GM23248 (cell line): ENCODE results near the gene SUCLG1. TPM values are rescaled to one million over a fixed set of nuclear protein-coding genes. Genes with fewer than 3 reads are reported as not detected.
A peak's percentile ranks its signal among the peaks of the same experiment; 100 is the strongest.

ENCODE experiments used
- DNase-seq: peaks from one replicate; pipeline ENCODE4 v3.0.0-alpha.2; 2015
- H2AFZ ChIP-seq: fragments of 200-600 bp; sonication (generic); 2 replicates; pipeline ENCODE4 v1.6.1; 2016; ENCODE audit warnings: antibody characterized with exemption
- H3F3A ChIP-seq: fragments of 200-600 bp; sonication (generic); 2 replicates; pipeline ENCODE4 v1.6.1; 2016; ENCODE audit warnings: mild to moderate bottlenecking, antibody characterized with exemption, mixed run types; ENCODE audit not compliant: insufficient read depth
- H3K27ac ChIP-seq: fragments of 200-600 bp; sonication (generic); 2 replicates; pipeline ENCODE4 v1.5.1; 2016; ENCODE audit warnings: mild to moderate bottlenecking
- H3K27me3 ChIP-seq: fragments of 200-600 bp; sonication (generic); replicated peaks from 2 replicates; pipeline ENCODE4 v1.6.1; 2016; ENCODE audit warnings: mild to moderate bottlenecking; ENCODE audit not compliant: insufficient read depth
- H3K36me3 ChIP-seq: fragments of 200-600 bp; sonication (generic); 2 replicates; pipeline ENCODE4 v1.6.1; 2016; ENCODE audit warnings: low read depth, mild to moderate bottlenecking
- H3K4me1 ChIP-seq: fragments of 200-600 bp; sonication (generic); 2 replicates; pipeline ENCODE4 v1.6.1; 2016; ENCODE audit warnings: mild to moderate bottlenecking; ENCODE audit not compliant: insufficient read depth
- H3K4me2 ChIP-seq: fragments of 200-600 bp; sonication (generic); one replicate; pipeline ENCODE4 v1.6.1; 2016; ENCODE audit warnings: mild to moderate bottlenecking; ENCODE audit not compliant: unreplicated experiment
- H3K4me3 ChIP-seq: fragments of 200-600 bp; sonication (generic); 2 replicates; pipeline ENCODE4 v1.5.1; 2016; ENCODE audit warnings: mild to moderate bottlenecking
- H3K79me2 ChIP-seq: fragments of 200-600 bp; sonication (generic); 2 replicates; pipeline ENCODE4 v1.6.1; 2016; ENCODE audit warnings: mild to moderate bottlenecking; ENCODE audit not compliant: insufficient read depth
- H3K9ac ChIP-seq: fragments of 200-600 bp; sonication (generic); 2 replicates; pipeline ENCODE4 v1.6.1; 2016; ENCODE audit warnings: mild to moderate bottlenecking
- H3K9me2 ChIP-seq: fragments of 200-600 bp; sonication (generic); 2 replicates; pipeline ENCODE4 v1.6.1; 2016; ENCODE audit warnings: mixed run types, mild to moderate bottlenecking, moderate library complexity; ENCODE audit not compliant: insufficient read depth
- H3K9me3 ChIP-seq: fragments of 200-600 bp; sonication (generic); one replicate; pipeline ENCODE4 v1.6.1; 2017; ENCODE audit warnings: low read depth
- H4K20me1 ChIP-seq: fragments of 200-600 bp; sonication (generic); 2 replicates; pipeline ENCODE4 v1.6.0; 2016; ENCODE audit not compliant: insufficient read depth
- EZH2 ChIP-seq: fragments of 200-600 bp; sonication (generic); IDR thresholded peaks from 2 replicates; pipeline ENCODE4 v1.6.1; 2018; ENCODE audit warnings: antibody characterized with exemption, mild to moderate bottlenecking; ENCODE audit not compliant: insufficient read depth, poor library complexity, severe bottlenecking
- EZH2phosphoT487 ChIP-seq: fragments of 200-600 bp; sonication (generic); IDR thresholded peaks from 2 replicates; pipeline ENCODE4 v1.6.1; 2018; ENCODE audit warnings: antibody characterized with exemption, moderate library complexity, mild to moderate bottlenecking, low read depth; ENCODE audit not compliant: insufficient read depth
- WGBS, 2 experiments: methylation state at CpG; one replicate each; pipeline ENCODE4 v1.1.6; 2015 to 2017; ENCODE audit warnings: low lambda C conversion rate in 2 of 2, low coverage in 1 of 2; ENCODE audit errors: missing lambda C conversion rate in 2 of 2; 5-methylcytosine and 5-hydroxymethylcytosine counted together
- in situ Hi-C: fragments of 300-500 bp; cut with MboI; formaldehyde crosslinking; loops from 2 replicates; pipeline ENCODE4 v1.15.0; 2020
- polyA plus RNA-seq: library from polyadenylated mRNA; unstranded; fragments of >200 nt; fragmentation: Nextera tagmentation; extraction: Ambion mirVana; gene quantifications from 2 replicates; pipeline ENCODE4 v1.2.1, GENCODE V29; 2016
- total RNA-seq: library from RNA; depleted of rRNA; stranded (reverse); fragments of >200 nt; shearing (Covaris generic); gene quantifications from 2 replicates; pipeline ENCODE4 v1.2.3, GENCODE V29; 2014

Gene SUCLG1
- total and polyA plus RNA-seq, 2 experiments from 2014 or later: 50.4 to 80.2 TPM

DNA sequence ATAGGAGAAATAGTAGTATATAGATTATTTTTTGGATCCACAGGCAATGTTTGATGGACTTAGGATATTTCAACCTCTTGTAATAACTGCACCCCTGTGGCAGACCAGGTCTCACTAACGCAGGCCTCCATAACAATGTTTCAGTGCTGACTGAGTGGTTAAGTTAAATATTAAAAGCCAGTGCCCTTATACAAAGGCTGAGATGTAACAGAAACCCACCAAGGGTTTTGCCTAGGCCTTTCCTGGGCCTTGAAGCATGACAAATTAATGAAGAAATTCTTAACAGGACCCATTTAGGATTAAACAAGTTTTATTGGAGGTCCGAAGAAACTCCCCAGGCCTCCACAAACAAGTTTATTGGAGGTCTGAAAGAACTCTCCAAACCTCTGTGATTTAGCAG is 1.6 kb upstream of the SUCLG1 start:
- 100% methylated on average over 2 of the region's 2 CpGs for WGBS, 2 experiments
- no peaks in the 10 kb centered on the region for H3F3A ChIP-seq
- no peaks in the 10 kb centered on the region for H3K27me3 ChIP-seq
- H3K27ac ChIP-seq: no peak overlapping the region
- no peak overlapping the region for H3K9ac ChIP-seq
- H4K20me1 ChIP-seq: no peaks in the 10 kb centered on the region
- peaks cover 15% of the 10 kb centered on the region for H3K4me1 ChIP-seq
- no peak overlapping the region for H3K4me2 ChIP-seq
- TF ChIP-seq EZH2phosphoT487 (no peak), EZH2 (no peak)
- no peak overlapping the region for H2AFZ ChIP-seq
- in situ Hi-C loops: no loop called here
- no peaks in the 10 kb centered on the region for H3K36me3 ChIP-seq
- no peaks in the 10 kb centered on the region for H3K9me2 ChIP-seq
- no peak for DNase-seq
- H3K4me3 ChIP-seq: no peak overlapping the region
- H3K79me2 ChIP-seq: peaks cover 35% of the 10 kb centered on the region
- H3K9me3 ChIP-seq: no peaks in the 10 kb centered on the region

DNA sequence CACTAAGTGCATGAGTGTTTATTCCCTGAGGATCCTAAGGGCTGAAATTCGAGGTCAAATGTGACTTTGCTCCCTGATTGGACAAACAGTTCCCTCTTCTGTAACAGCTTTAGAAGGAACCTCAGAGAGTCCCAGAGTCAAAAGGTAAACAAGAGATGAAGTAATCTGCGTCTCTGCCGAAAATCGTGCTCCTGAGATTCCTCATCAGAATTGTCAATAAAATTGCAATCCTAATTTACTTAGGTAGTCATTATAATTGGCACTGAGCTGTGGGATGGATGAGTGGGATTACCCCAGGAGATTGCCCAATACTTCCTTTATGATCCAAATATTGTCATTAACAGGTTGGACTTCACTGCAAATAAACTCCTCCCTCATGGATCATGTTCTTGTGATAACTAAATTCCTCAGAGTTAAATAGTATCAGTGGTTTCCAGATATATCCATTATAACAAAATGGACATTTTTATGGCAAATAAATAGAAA is 907 bp upstream of the SUCLG1 start:
- Histone ChIP-seq H3K4me1 (peaks cover 15% of the 10 kb centered on the region), H2AFZ (peak overlapping the region; percentile 98), H3F3A (no peaks in the 10 kb centered on the region), H3K79me2 (peaks cover 41% of the 10 kb centered on the region), H3K4me3 (peak overlapping the region; percentile 95), H4K20me1 (no peaks in the 10 kb centered on the region), H3K9me3 (no peaks in the 10 kb centered on the region), H3K9me2 (no peaks in the 10 kb centered on the region), H3K9ac (peak overlapping the region; percentile 98), H3K4me2 (peak overlapping the region; percentile 82), H3K36me3 (no peaks in the 10 kb centered on the region), H3K27ac (no peak overlapping the region), H3K27me3 (no peaks in the 10 kb centered on the region)
- WGBS, 2 experiments: 24 to 36% methylated on average over 4 of the region's 4 CpGs
- in situ Hi-C loops: no loop called here
- DNase-seq: no peak
- TF ChIP-seq EZH2phosphoT487 (no peak), EZH2 (no peak)

DNA sequence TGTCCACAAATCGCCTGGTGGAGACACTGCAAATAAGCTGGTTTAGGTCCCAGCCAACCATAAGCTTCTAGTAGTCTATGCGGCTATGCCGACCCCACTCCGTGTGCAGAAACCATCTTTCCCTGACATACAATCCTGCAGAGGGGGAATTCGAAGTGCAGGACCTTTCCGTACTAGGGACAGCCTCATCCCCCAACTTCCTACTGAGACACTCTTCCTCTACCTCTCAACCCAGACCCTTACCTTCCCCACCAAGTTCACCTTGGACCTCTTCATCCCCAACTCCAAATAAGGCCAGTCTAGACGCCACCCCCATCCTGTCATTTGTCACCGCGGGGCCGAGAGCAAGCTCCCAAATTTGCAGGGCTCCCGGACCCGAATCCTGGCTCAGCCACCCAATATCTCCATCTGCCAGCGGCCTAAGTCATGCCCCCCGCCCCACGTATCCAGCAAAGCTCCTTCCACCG is 496 bp downstream of the SUCLG1 start:
- Histone ChIP-seq H3K36me3 (no peaks in the 10 kb centered on the region), H2AFZ (peak overlapping the region; percentile 98), H3K79me2 (peaks cover 55% of the 10 kb centered on the region), H3K9ac (peak overlapping the region; percentile 98), H3K9me2 (no peaks in the 10 kb centered on the region), H4K20me1 (no peaks in the 10 kb centered on the region), H3K9me3 (no peaks in the 10 kb centered on the region), H3K27me3 (no peaks in the 10 kb centered on the region), H3F3A (no peaks in the 10 kb centered on the region), H3K4me1 (peaks cover 15% of the 10 kb centered on the region), H3K4me2 (peak overlapping the region; percentile 82), H3K27ac (peak overlapping the region; percentile 75), H3K4me3 (peak overlapping the region; percentile 95)
- peak; percentile 59 for DNase-seq
- in situ Hi-C loops: no loop called here
- no peak for TF ChIP-seq EZH2
- TF ChIP-seq EZH2phosphoT487: no peak
- WGBS, 2 experiments: 1 to 3% methylated on average over 16 of the region's 16 CpGs

DNA sequence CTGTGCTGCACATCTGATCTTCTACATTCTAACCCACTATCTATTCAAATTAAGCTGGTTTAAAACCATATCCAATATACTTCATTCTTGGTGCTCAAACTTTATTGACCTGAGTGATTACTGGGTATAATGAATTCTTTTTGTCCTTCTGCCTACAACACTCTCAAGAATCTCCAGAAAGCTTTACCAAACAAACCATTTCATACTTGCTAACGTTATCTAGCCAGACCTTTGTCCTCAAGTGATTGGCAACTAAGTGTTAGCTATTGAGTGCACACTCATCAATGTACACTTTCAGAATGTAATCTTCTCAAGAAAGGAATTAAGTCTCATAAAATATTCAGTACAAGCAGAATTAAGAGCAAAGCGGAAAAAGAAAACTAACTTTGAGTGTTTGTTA is 1.4 kb downstream of the SUCLG1 start:
- 49 to 55% methylated on average over 2 of the region's 2 CpGs for WGBS, 2 experiments
- Histone ChIP-seq H4K20me1 (no peaks in the 10 kb centered on the region), H3K4me2 (peak overlapping the region; percentile 82), H3K27ac (no peak overlapping the region), H3K27me3 (no peaks in the 10 kb centered on the region), H3K4me1 (peaks cover 15% of the 10 kb centered on the region), H3F3A (no peaks in the 10 kb centered on the region), H3K4me3 (peak overlapping the region; percentile 95), H3K9me2 (no peaks in the 10 kb centered on the region), H3K36me3 (no peaks in the 10 kb centered on the region), H2AFZ (no peak overlapping the region), H3K9me3 (no peaks in the 10 kb centered on the region), H3K79me2 (peaks cover 64% of the 10 kb centered on the region), H3K9ac (peak overlapping the region; percentile 98)
- no peak for TF ChIP-seq EZH2
- TF ChIP-seq EZH2phosphoT487: no peak
- in situ Hi-C loops: no loop called here
- DNase-seq: no peak

DNA sequence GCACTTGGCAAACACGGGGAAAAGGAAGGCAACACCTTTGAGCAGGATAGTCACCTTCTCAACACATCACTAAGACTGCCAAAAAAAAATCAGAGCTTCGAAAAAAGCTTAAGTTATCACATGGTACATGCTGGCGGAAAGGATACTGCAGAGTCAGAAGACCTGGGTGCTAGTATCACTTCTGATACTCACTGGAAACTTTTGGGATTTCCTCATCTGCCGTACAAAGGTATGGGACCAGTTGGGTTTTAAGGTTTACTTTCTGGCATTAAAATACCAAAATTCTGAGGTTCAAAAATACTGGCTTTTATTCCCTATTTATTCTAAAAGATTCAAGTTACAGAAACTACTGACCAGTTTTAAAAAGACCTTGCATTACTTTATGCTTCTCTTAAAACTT is 2.9 kb downstream of the SUCLG1 start:
- 74 to 75% methylated on average over 4 of the region's 4 CpGs for WGBS, 2 experiments
- in situ Hi-C loops: no loop called here
- DNase-seq: no peak
- Histone ChIP-seq H4K20me1 (no peaks in the 10 kb centered on the region), H3F3A (no peaks in the 10 kb centered on the region), H3K4me3 (no peak overlapping the region), H2AFZ (no peak overlapping the region), H3K27me3 (no peaks in the 10 kb centered on the region), H3K79me2 (peaks cover 80% of the 10 kb centered on the region), H3K4me2 (no peak overlapping the region), H3K36me3 (no peaks in the 10 kb centered on the region), H3K27ac (no peak overlapping the region), H3K4me1 (peaks cover 15% of the 10 kb centered on the region), H3K9ac (no peak overlapping the region), H3K9me3 (no peaks in the 10 kb centered on the region), H3K9me2 (no peaks in the 10 kb centered on the region)
- TF ChIP-seq EZH2phosphoT487: no peak
- TF ChIP-seq EZH2: no peak
